Testis (tissue), 3 donors: Measurements from ENCODE around the gene VSNL1. TPM values are rescaled to one million over a fixed set of nuclear protein-coding genes. Genes with fewer than 3 reads are reported as not detected.

ENCODE experiments used
- DNase-seq: peaks from one replicate; pipeline ENCODE4 v3.0.0-alpha.2; 2019
- H3K27ac ChIP-seq, 2 donors: fragments of 200-600 bp; sonication (generic); one replicate each; pipeline ENCODE4 v1.5.1; 2019
- H3K27me3 ChIP-seq: fragments of 200-600 bp; sonication (generic); one replicate; pipeline ENCODE4 v1.5.1; 2019
- H3K36me3 ChIP-seq: fragments of 200-600 bp; sonication (generic); one replicate; pipeline ENCODE4 v1.5.1; 2017; ENCODE audit warnings: low read depth; ENCODE audit errors: missing control alignments
- H3K4me1 ChIP-seq: fragments of 200-600 bp; sonication (generic); one replicate; pipeline ENCODE4 v1.5.1; 2019
- H3K4me3 ChIP-seq, 2 donors: fragments of 200-600 bp; sonication (generic); one replicate each; pipeline ENCODE4 v1.5.1; 2017 to 2019
- H3K9me3 ChIP-seq: fragments of 200-600 bp; sonication (generic); one replicate; pipeline ENCODE4 v1.5.1; 2017
- POLR2A ChIP-seq: fragments of 450-650 bp; IDR thresholded peaks from one replicate; pipeline ENCODE4 v1.6.1; 2017; ENCODE audit warnings: antibody characterized with exemption, mild to moderate bottlenecking, moderate library complexity
- WGBS, 2 donors: methylation state at CpG; one replicate each; pipeline ENCODE4 v1.1.5; 2018; 5-methylcytosine and 5-hydroxymethylcytosine counted together
- intact Hi-C: fragments of 100-400 bp; cut with DNase I; formaldehyde crosslinking; loops from one replicate; pipeline ENCODE4 v1.15.1; 2023; ENCODE audit warnings: low total_unique reads
- polyA plus RNA-seq: library from polyadenylated mRNA; stranded (reverse); fragments of 350-450 nt; fragmentation: Illumina TruSeq; extraction: RNeasy Lipid Tissue Mini Kit (QIAGEN cat#74804); gene quantifications from one replicate; pipeline ENCODE4 v1.2.3, GENCODE V29; 2014; ENCODE audit warnings: low read depth, low replicate concordance; ENCODE audit not compliant: insufficient read depth
- total RNA-seq, 2 donors: library from RNA; depleted of rRNA; stranded (reverse); fragments of >200 nt; gene quantifications; one replicate each; pipeline ENCODE4 v1.2.3, GENCODE V29; 2016
- TF ChIP-seq, protein P1 (sequence below), 3 experiments: fragments of 450-650 bp in 2 of 3; fragments of 200-600 bp in 1 of 3; sonication (generic) in 1 of 3; IDR thresholded peaks; one replicate each; pipeline ENCODE4 v1.5.1; 2016 to 2019; ENCODE audit warnings: antibody characterized with exemption in 3 of 3, mild to moderate bottlenecking in 2 of 3, moderate library complexity in 1 of 3

VSNL1 gene
- total and polyA plus RNA-seq, 3 donors from 2014 or later: 0.46 to 1.8 (median 1.4) TPM

- Histone ChIP-seq H3K36me3 (no peaks in the 10 kb centered on the region), H3K27ac (no peak overlapping the region), H3K4me3 (peak overlapping the region in 1 of 2 donors; percentile 66), H3K4me1 (peaks cover 12% of the 10 kb centered on the region), H3K27me3 (no peaks in the 10 kb centered on the region), H3K9me3 (no peaks in the 10 kb centered on the region)
- no peak for DNase-seq
- no peak for TF ChIP-seq POLR2A
- TF ChIP-seq, protein P1, sequence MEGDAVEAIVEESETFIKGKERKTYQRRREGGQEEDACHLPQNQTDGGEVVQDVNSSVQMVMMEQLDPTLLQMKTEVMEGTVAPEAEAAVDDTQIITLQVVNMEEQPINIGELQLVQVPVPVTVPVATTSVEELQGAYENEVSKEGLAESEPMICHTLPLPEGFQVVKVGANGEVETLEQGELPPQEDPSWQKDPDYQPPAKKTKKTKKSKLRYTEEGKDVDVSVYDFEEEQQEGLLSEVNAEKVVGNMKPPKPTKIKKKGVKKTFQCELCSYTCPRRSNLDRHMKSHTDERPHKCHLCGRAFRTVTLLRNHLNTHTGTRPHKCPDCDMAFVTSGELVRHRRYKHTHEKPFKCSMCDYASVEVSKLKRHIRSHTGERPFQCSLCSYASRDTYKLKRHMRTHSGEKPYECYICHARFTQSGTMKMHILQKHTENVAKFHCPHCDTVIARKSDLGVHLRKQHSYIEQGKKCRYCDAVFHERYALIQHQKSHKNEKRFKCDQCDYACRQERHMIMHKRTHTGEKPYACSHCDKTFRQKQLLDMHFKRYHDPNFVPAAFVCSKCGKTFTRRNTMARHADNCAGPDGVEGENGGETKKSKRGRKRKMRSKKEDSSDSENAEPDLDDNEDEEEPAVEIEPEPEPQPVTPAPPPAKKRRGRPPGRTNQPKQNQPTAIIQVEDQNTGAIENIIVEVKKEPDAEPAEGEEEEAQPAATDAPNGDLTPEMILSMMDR (IDR thresholded peaks at IDR 0.05): no peak
- WGBS, 2 donors: 7 to 10% methylated on average over 12 of the region's 12 CpGs
- intact Hi-C loops: no loop called here
These were observed 1.0 kb downstream of the VSNL1 start for GRCh38 chr2:17541531-17541950.

DNA sequence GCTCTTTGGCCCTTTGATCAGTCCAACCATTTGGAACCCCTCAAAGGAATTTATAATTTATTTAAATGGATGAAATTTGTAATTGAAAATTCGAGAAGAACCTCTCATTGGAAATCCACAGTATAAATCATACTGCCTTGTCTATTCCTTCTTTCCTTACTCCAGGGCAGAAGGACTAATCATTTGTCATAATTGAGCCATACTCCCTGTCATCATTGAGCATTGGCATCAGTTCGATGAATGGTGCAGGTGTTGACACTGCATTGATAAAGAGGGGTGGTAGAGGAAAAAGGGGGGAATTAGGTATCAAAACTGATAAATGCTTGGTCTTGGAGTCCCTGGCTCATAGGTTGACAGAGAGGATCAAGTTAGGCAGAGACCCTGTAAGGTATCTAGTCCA lies 2.0 kb downstream of the VSNL1 start:
- Histone ChIP-seq H3K36me3 (no peaks in the 10 kb centered on the region), H3K27me3 (no peaks in the 10 kb centered on the region), H3K9me3 (no peaks in the 10 kb centered on the region), H3K4me1 (peaks cover 12% of the 10 kb centered on the region), H3K27ac (no peak overlapping the region), H3K4me3 (no peak overlapping the region)
- intact Hi-C loops: no loop called here
- no peak for DNase-seq
- WGBS, 2 donors: 74 to 84% methylated on average over 2 of the region's 2 CpGs
- TF ChIP-seq, protein P1 (IDR thresholded peaks at IDR 0.05): no peak
- no peak for TF ChIP-seq POLR2A

GRCh38 chr2:17543131-17543660 lies 2.7 kb downstream of the VSNL1 start:
- no peaks in the 10 kb centered on the region for H3K9me3 ChIP-seq
- no peak overlapping the region for H3K4me3 ChIP-seq
- TF ChIP-seq POLR2A: no peak
- TF ChIP-seq, protein P1 (IDR thresholded peaks at IDR 0.05): no peak
- no peak for DNase-seq
- no peaks in the 10 kb centered on the region for H3K27me3 ChIP-seq
- intact Hi-C loops: no loop called here
- peaks cover 12% of the 10 kb centered on the region for H3K4me1 ChIP-seq
- no peaks in the 10 kb centered on the region for H3K36me3 ChIP-seq
- 70 to 75% methylated on average over 6 of the region's 6 CpGs for WGBS, 2 donors
- H3K27ac ChIP-seq: no peak overlapping the region

DNA sequence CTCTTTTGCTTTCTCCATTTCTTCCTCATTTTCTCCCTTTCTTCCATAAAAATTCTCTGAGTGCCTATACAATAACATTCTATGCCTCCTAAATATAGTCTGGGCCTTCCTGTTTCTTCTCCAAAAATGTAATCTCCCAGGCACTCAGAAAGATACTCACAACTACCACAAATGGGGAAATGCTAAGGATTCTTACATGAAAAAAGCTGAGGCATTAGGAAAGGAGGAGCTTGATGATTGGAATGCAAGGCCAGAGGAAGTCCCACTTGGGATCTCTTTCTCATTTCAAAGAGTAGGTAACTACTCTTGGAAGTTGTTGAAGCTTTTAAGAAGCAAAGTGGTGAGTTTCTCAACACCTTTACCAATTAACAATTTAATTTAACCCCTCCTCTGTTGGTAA lies 3.4 kb downstream of the VSNL1 start:
- TF ChIP-seq POLR2A: no peak
- TF ChIP-seq, protein P1 (IDR thresholded peaks at IDR 0.05): no peak
- no peak overlapping the region for H3K27ac ChIP-seq
- no peak for DNase-seq
- no peaks in the 10 kb centered on the region for H3K27me3 ChIP-seq
- no peak overlapping the region for H3K4me3 ChIP-seq
- no peaks in the 10 kb centered on the region for H3K9me3 ChIP-seq
- peaks cover 12% of the 10 kb centered on the region for H3K4me1 ChIP-seq
- intact Hi-C loops: no loop called here
- no peaks in the 10 kb centered on the region for H3K36me3 ChIP-seq

GRCh38 chr2:17544256-17544655 lies 3.8 kb downstream of the VSNL1 start:
- Histone ChIP-seq H3K27ac (no peak overlapping the region), H3K9me3 (no peaks in the 10 kb centered on the region), H3K36me3 (no peaks in the 10 kb centered on the region), H3K27me3 (no peaks in the 10 kb centered on the region), H3K4me3 (no peak overlapping the region), H3K4me1 (peaks cover 12% of the 10 kb centered on the region)
- DNase-seq: no peak
- TF ChIP-seq POLR2A: no peak
- TF ChIP-seq, protein P1 (IDR thresholded peaks at IDR 0.05): no peak
- intact Hi-C loops: no loop called here
- 92 to 94% methylated on average over 3 of the region's 3 CpGs for WGBS, 2 donors
